ENCODE measurements around the gene PTPRM. TPM values are rescaled to one million over a fixed set of nuclear protein-coding genes. Genes with fewer than 3 reads are reported as not detected.

The PTPRM gene
- total and polyA plus RNA-seq, 5 donors from 2014 or later: 1.1 to 4.6 (median 3.6) TPM

DNA sequence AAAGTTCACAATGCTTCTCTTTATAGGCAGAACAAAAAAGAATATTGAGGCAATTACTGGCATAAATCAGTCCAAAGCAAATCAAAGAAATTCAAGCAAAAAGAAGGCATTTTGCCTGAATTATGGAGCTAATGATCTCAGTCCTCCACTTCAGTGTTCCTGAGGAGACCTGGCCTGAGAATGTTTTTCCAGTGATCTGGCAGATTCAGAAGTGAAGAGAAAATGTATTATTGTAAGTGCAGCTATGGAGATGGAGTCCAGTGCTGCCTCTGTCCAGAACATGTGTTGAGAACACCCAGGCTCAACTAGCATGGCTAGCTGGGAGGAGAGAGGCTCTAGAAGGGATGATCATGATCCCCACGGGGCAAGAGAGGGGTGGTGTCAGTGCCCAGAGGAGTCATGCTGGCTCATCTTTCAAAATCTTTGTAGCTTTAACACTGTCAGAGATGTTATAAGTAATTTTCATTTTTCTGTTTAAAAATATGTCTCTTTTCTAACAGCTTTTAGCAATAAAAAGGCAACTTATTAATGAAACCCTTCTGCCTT is 675.1 kb downstream of the PTPRM start:
- no peaks in the 10 kb centered on the region for H3K36me3 ChIP-seq (ENCODE audit: control insufficient read depth, insufficient read depth, low read length)
- H3K27ac Mint-ChIP-seq: no peak overlapping the region
- ATAC-seq (ENCODE audit: low read depth in 2 of 2) (no peak), DNase-seq (no peak)
- no peak overlapping the region for H3K4me3 Mint-ChIP-seq
- H3K27me3 ChIP-seq (ENCODE audit: control insufficient read depth, insufficient read depth, low read length): no peaks in the 10 kb centered on the region
- H3K4me1 ChIP-seq (ENCODE audit: control insufficient read depth, insufficient read depth, low read length, poor library complexity, severe bottlenecking): no peaks in the 10 kb centered on the region
- no peak overlapping the region for H3K27ac ChIP-seq (ENCODE audit: insufficient read depth, low read length, poor library complexity, severe bottlenecking)
- no peaks in the 10 kb centered on the region for H3K4me1 Mint-ChIP-seq
- H3K36me3 Mint-ChIP-seq: no peaks in the 10 kb centered on the region
- H3K9me3 ChIP-seq (ENCODE audit: control insufficient read depth in 2 of 2, low read length in 2 of 2): no peaks in the 10 kb centered on the region
- H3K4me3 ChIP-seq (ENCODE audit: low read depth, low read length): no peak overlapping the region
- no peaks in the 10 kb centered on the region for H3K27me3 Mint-ChIP-seq
- no peaks in the 10 kb centered on the region for H3K9me3 Mint-ChIP-seq

DNA sequence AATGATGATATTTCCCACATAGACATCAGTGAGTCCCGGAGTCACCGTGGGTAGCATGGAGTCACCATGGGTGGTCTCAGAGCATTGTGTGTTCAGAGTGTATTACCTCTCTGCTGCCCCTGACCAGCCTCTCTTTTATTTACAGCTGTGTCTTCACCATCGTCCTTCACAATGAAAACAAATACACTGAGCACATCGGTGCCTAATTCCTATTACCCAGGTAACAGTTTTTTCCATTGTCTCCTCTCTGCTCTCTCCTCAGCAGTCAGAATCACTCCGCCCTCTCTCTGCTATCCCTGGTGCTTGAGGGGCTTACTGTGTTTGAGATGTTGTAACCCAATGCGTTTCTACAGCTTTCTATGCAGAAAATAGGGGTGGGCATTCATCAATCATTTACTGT is 680.6 kb downstream of the PTPRM start:
- Mint-ChIP-seq H3K36me3 (no peaks in the 10 kb centered on the region), H3K4me1 (no peaks in the 10 kb centered on the region)

GRCh38 chr18:8248576-8248975 is 681.5 kb downstream of the PTPRM start:
- H3K27ac ChIP-seq (ENCODE audit: insufficient read depth, low read length, poor library complexity, severe bottlenecking): no peak overlapping the region
- no peak overlapping the region for H3K27ac Mint-ChIP-seq
- no peaks in the 10 kb centered on the region for H3K27me3 ChIP-seq (ENCODE audit: control insufficient read depth, insufficient read depth, low read length)
- no peaks in the 10 kb centered on the region for H3K4me1 Mint-ChIP-seq
- ATAC-seq (ENCODE audit: low read depth in 2 of 2) (no peak), DNase-seq (no peak)
- H3K36me3 ChIP-seq (ENCODE audit: control insufficient read depth, insufficient read depth, low read length): no peaks in the 10 kb centered on the region
- H3K9me3 ChIP-seq (ENCODE audit: control insufficient read depth in 2 of 2, low read length in 2 of 2): no peaks in the 10 kb centered on the region
- H3K36me3 Mint-ChIP-seq: no peaks in the 10 kb centered on the region
- H3K4me3 Mint-ChIP-seq: no peak overlapping the region
- peaks cover 0 to 1% (median 0%) of the 10 kb centered on the region in 7 donors for H3K9me3 Mint-ChIP-seq
- H3K4me3 ChIP-seq (ENCODE audit: low read depth, low read length): no peak overlapping the region
- no peaks in the 10 kb centered on the region for H3K4me1 ChIP-seq (ENCODE audit: control insufficient read depth, insufficient read depth, low read length, poor library complexity, severe bottlenecking)
- no peaks in the 10 kb centered on the region for H3K27me3 Mint-ChIP-seq

More for the DNA sequence above, 680.6 kb downstream of the PTPRM start:
- H3K27ac Mint-ChIP-seq: no peak overlapping the region
- Histone ChIP-seq H3K9me3 (ENCODE audit: control insufficient read depth in 2 of 2, low read length in 2 of 2) (no peaks in the 10 kb centered on the region), H3K4me3 (ENCODE audit: low read depth, low read length) (no peak overlapping the region), H3K4me1 (ENCODE audit: control insufficient read depth, insufficient read depth, low read length, poor library complexity, severe bottlenecking) (no peaks in the 10 kb centered on the region), H3K27ac (ENCODE audit: insufficient read depth, low read length, poor library complexity, severe bottlenecking) (no peak overlapping the region), H3K27me3 (ENCODE audit: control insufficient read depth, insufficient read depth, low read length) (no peaks in the 10 kb centered on the region), H3K36me3 (ENCODE audit: control insufficient read depth, insufficient read depth, low read length) (no peaks in the 10 kb centered on the region)
- ATAC-seq (ENCODE audit: low read depth in 2 of 2): no peak
- peaks cover 0 to 1% (median 0%) of the 10 kb centered on the region in 7 donors for H3K9me3 Mint-ChIP-seq
- no peak for DNase-seq
- no peaks in the 10 kb centered on the region for H3K27me3 Mint-ChIP-seq
- H3K4me3 Mint-ChIP-seq: no peak overlapping the region

- peaks cover 0 to 2% (median 0%) of the 10 kb centered on the region in 7 donors for H3K9me3 Mint-ChIP-seq
- Histone ChIP-seq H3K36me3 (ENCODE audit: control insufficient read depth, insufficient read depth, low read length) (no peaks in the 10 kb centered on the region), H3K27me3 (ENCODE audit: control insufficient read depth, insufficient read depth, low read length) (no peaks in the 10 kb centered on the region), H3K4me1 (ENCODE audit: control insufficient read depth, insufficient read depth, low read length, poor library complexity, severe bottlenecking) (no peaks in the 10 kb centered on the region), H3K9me3 (ENCODE audit: control insufficient read depth in 2 of 2, low read length in 2 of 2) (no peaks in the 10 kb centered on the region), H3K27ac (ENCODE audit: insufficient read depth, low read length, poor library complexity, severe bottlenecking) (no peak overlapping the region), H3K4me3 (ENCODE audit: low read depth, low read length) (no peak overlapping the region)
- ATAC-seq (ENCODE audit: low read depth in 2 of 2): no peak
- H3K36me3 Mint-ChIP-seq: no peaks in the 10 kb centered on the region
- no peak overlapping the region for H3K27ac Mint-ChIP-seq
- no peak for DNase-seq
- no peaks in the 10 kb centered on the region for H3K27me3 Mint-ChIP-seq
- no peaks in the 10 kb centered on the region for H3K4me1 Mint-ChIP-seq
- H3K4me3 Mint-ChIP-seq: no peak overlapping the region
Observed at GRCh38 chr18:8249811-8250210, 682.7 kb downstream of the PTPRM start.

DNA sequence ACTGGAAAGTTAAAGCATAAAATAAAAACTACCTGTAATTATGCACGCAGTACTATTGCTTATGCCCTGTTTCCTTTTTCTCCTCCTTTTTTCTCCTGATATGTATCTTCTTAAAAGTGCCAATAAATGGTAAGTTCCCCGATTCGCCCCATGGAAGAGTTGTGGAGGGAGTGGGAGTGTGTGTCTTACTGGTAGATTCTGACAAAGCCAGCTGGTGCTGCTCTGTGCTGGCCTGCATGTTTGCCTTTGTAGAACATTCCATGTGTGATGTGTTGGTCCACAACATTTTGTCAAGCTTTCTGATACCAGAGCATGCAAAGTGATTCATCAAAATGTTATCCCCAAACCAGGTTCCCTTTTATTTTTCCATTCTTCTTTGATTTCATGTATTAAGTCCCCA is 685.3 kb downstream of the PTPRM start:
- H3K4me1 ChIP-seq (ENCODE audit: control insufficient read depth, insufficient read depth, low read length, poor library complexity, severe bottlenecking): no peaks in the 10 kb centered on the region
- H3K4me3 ChIP-seq (ENCODE audit: low read depth, low read length): no peak overlapping the region
- H3K27ac ChIP-seq (ENCODE audit: insufficient read depth, low read length, poor library complexity, severe bottlenecking): no peak overlapping the region
- Mint-ChIP-seq H3K36me3 (no peaks in the 10 kb centered on the region), H3K4me3 (no peak overlapping the region), H3K4me1 (no peaks in the 10 kb centered on the region), H3K9me3 (peaks cover 0 to 4% (median 0%) of the 10 kb centered on the region in 7 donors), H3K27me3 (no peaks in the 10 kb centered on the region), H3K27ac (no peak overlapping the region)
- H3K9me3 ChIP-seq (ENCODE audit: control insufficient read depth in 2 of 2, low read length in 2 of 2): no peaks in the 10 kb centered on the region
- no peak for DNase-seq
- ATAC-seq (ENCODE audit: low read depth in 2 of 2): no peak
- H3K27me3 ChIP-seq (ENCODE audit: control insufficient read depth, insufficient read depth, low read length): no peaks in the 10 kb centered on the region
- no peaks in the 10 kb centered on the region for H3K36me3 ChIP-seq (ENCODE audit: control insufficient read depth, insufficient read depth, low read length)

GRCh38 chr18:8253944-8254343 is 686.8 kb downstream of the PTPRM start:
- H3K4me1 ChIP-seq (ENCODE audit: control insufficient read depth, insufficient read depth, low read length, poor library complexity, severe bottlenecking): no peaks in the 10 kb centered on the region
- Mint-ChIP-seq H3K36me3 (no peaks in the 10 kb centered on the region), H3K4me1 (no peaks in the 10 kb centered on the region), H3K9me3 (peaks cover 0 to 4% (median 0%) of the 10 kb centered on the region in 7 donors), H3K4me3 (no peak overlapping the region), H3K27me3 (no peaks in the 10 kb centered on the region), H3K27ac (no peak overlapping the region)
- H3K27ac ChIP-seq (ENCODE audit: insufficient read depth, low read length, poor library complexity, severe bottlenecking): no peak overlapping the region
- H3K36me3 ChIP-seq (ENCODE audit: control insufficient read depth, insufficient read depth, low read length): no peaks in the 10 kb centered on the region
- H3K4me3 ChIP-seq (ENCODE audit: low read depth, low read length): no peak overlapping the region
- DNase-seq: no peak
- H3K9me3 ChIP-seq (ENCODE audit: control insufficient read depth in 2 of 2, low read length in 2 of 2): no peaks in the 10 kb centered on the region
- H3K27me3 ChIP-seq (ENCODE audit: control insufficient read depth, insufficient read depth, low read length): no peaks in the 10 kb centered on the region
- ATAC-seq (ENCODE audit: low read depth in 2 of 2): no peak

DNA sequence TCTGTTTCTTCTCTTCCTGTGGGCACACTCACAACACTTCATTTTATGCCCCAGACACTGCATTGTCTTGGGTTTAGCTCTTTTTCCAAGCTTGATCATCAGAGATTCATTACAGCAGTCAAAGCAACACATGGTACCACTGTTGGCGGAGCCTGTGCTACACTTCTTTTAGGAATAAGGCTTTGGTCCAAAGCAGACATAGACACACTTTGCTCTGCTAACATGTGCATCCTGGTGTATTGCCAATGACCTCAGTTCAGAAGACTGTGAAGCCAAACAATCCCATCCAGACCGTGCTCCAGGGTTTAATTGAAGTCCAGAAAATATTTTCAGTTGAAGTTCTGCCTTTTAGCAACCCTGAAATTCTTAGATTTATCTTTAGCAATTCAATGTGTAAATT is 687.5 kb downstream of the PTPRM start:
- no peak for ATAC-seq (ENCODE audit: low read depth in 2 of 2)
- no peaks in the 10 kb centered on the region for H3K36me3 Mint-ChIP-seq
- no peaks in the 10 kb centered on the region for H3K9me3 ChIP-seq (ENCODE audit: control insufficient read depth in 2 of 2, low read length in 2 of 2)
- no peak overlapping the region for H3K27ac ChIP-seq (ENCODE audit: insufficient read depth, low read length, poor library complexity, severe bottlenecking)
- peaks cover 0 to 2% (median 0%) of the 10 kb centered on the region in 7 donors for H3K9me3 Mint-ChIP-seq
- no peaks in the 10 kb centered on the region for H3K27me3 ChIP-seq (ENCODE audit: control insufficient read depth, insufficient read depth, low read length)
- H3K4me1 ChIP-seq (ENCODE audit: control insufficient read depth, insufficient read depth, low read length, poor library complexity, severe bottlenecking): no peaks in the 10 kb centered on the region
- no peaks in the 10 kb centered on the region for H3K27me3 Mint-ChIP-seq
- H3K4me1 Mint-ChIP-seq: no peaks in the 10 kb centered on the region
- DNase-seq: no peak
- H3K27ac Mint-ChIP-seq: no peak overlapping the region
- no peaks in the 10 kb centered on the region for H3K36me3 ChIP-seq (ENCODE audit: control insufficient read depth, insufficient read depth, low read length)
- H3K4me3 Mint-ChIP-seq: no peak overlapping the region
- no peak overlapping the region for H3K4me3 ChIP-seq (ENCODE audit: low read depth, low read length)

DNA sequence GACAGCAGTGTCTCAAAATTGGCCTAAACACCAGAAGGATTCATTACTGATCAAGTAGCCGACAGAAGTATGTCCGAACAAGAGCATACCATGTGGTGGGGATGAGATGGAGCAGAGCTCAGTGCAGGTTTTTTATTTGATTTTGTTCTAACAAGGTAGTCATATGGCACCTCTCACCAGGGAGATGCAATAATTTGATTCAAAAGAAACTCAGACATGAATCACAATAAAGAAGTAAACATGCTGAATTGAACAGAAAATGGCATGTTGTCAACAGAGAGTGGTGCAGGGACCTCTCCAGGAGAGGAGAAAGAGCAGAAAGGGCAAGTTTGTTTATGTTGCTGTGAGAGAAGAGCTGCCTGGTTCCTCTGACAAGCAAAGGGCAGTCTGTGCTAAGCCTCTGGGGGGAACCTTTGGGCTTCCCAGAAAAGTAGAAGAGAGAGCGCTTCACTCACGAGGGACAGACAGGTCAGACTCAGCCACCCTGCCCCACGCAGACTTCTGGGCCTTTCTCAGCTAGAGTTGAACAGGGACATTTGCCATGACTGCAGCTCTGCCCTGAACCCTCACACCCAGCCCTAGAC is 690.8 kb downstream of the PTPRM start:
- no peak overlapping the region for H3K4me3 Mint-ChIP-seq

More for the DNA sequence above, 690.8 kb downstream of the PTPRM start:
- Histone ChIP-seq H3K4me1 (ENCODE audit: control insufficient read depth, insufficient read depth, low read length, poor library complexity, severe bottlenecking) (no peaks in the 10 kb centered on the region), H3K9me3 (ENCODE audit: control insufficient read depth in 2 of 2, low read length in 2 of 2) (no peaks in the 10 kb centered on the region), H3K4me3 (ENCODE audit: low read depth, low read length) (no peak overlapping the region), H3K27me3 (ENCODE audit: control insufficient read depth, insufficient read depth, low read length) (no peaks in the 10 kb centered on the region), H3K36me3 (ENCODE audit: control insufficient read depth, insufficient read depth, low read length) (no peaks in the 10 kb centered on the region), H3K27ac (ENCODE audit: insufficient read depth, low read length, poor library complexity, severe bottlenecking) (no peak overlapping the region)
- no peak for ATAC-seq (ENCODE audit: low read depth in 2 of 2)
- no peak for DNase-seq
- Mint-ChIP-seq H3K4me1 (peaks cover 0 to 2% (median 0%) of the 10 kb centered on the region in 4 donors), H3K27ac (no peak overlapping the region), H3K27me3 (no peaks in the 10 kb centered on the region), H3K36me3 (no peaks in the 10 kb centered on the region), H3K9me3 (peaks cover 0 to 2% (median 0%) of the 10 kb centered on the region in 7 donors)
